ENCODE results near the gene ACP4. TPM values are rescaled to one million over a fixed set of nuclear protein-coding genes. Genes with fewer than 3 reads are reported as not detected.

The ACP4 gene
- total RNA-seq, 1 experiment from 2014 or later = not detected

DNA sequence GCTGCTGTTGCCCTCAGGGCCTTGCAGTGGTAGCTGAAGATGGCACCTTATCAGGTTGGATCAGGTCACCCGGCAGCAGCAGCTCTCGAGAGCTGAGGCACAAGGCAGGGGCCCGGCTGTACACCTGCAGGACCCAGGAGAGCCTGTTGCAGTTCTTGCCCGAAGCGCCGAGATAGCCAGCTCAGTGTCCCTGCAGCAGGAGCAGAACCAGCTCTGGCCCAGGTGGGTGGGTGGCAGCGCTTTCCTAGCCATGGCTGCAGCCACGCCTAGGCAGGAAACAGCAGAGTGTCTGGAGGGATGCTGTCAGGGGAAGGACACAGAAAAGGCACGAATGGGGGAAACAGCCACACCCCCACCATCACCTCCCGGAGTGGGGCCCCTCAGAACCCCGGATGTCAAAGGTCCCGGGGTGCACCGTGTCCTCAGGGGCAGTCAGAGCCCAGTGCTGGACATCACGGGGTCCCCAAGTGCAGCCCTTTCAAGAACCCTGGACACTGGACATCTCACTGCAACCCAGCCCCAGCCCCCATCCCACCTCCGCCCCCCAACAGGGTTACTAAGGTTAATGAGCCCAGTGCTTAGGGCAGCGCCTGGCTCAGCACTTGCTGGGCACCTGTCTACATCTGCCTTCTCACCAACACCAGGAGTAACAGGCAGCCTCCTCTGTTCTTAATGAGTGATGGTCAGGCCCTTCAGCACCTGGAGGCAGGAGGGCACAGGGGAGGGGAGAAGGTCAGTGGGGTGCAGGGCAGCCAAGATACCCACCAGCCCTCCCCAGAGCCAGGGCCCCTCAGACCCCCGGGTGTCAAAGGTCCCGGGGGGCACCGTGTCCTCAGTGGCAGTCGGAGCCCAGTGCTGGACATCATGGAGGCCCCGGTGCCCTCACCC is 8.7 kb downstream of the ACP4 start:
- CTCF ChIA-PET = interaction anchor here (0.6 to 0.9 kb wide), 5 partner anchors 110 to 1085 kb away, joined by 3 read pairs; no protein-coding TSS in a partner anchor
- peaks cover 16% of the 10 kb centered on the region for H3K4me1 Mint-ChIP-seq (ENCODE audit: insufficient read depth, unreplicated experiment)

GRCh38 chr19:50799547-50799851 is 9.3 kb downstream of the ACP4 start:
- H3K4me3 Mint-ChIP-seq (ENCODE audit: unreplicated experiment) = no peak overlapping the region
- H3K9me3 Mint-ChIP-seq (ENCODE audit: unreplicated experiment) = no peaks in the 10 kb centered on the region
- intact Hi-C loops (cut with micrococcal nuclease) = no loop called here
- H3K4me1 Mint-ChIP-seq (ENCODE audit: insufficient read depth, unreplicated experiment) = peaks cover 16% of the 10 kb centered on the region
- BruUV-seq (replicated peaks) = no TSS peak
- peaks cover 86% of the 10 kb centered on the region for H3K36me3 Mint-ChIP-seq (ENCODE audit: insufficient read depth, unreplicated experiment)
- ChIA-PET POLR2A (interaction anchor here (1.0 kb wide), 1 partner anchor 295 kb away, joined by 3 read pairs; no protein-coding TSS in a partner anchor), CTCF (interaction anchor here (0.9 kb wide), 1 partner anchor 442 kb away, joined by 3 read pairs; no protein-coding TSS in a partner anchor)
- no peak for DNase-seq (ENCODE audit: unreplicated experiment)
- H3K27ac Mint-ChIP-seq (ENCODE audit: low read depth, unreplicated experiment) = no peak overlapping the region
- no peaks in the 10 kb centered on the region for H3K27me3 Mint-ChIP-seq (ENCODE audit: insufficient read depth, unreplicated experiment)
- TF ChIP-seq, protein P1, sequence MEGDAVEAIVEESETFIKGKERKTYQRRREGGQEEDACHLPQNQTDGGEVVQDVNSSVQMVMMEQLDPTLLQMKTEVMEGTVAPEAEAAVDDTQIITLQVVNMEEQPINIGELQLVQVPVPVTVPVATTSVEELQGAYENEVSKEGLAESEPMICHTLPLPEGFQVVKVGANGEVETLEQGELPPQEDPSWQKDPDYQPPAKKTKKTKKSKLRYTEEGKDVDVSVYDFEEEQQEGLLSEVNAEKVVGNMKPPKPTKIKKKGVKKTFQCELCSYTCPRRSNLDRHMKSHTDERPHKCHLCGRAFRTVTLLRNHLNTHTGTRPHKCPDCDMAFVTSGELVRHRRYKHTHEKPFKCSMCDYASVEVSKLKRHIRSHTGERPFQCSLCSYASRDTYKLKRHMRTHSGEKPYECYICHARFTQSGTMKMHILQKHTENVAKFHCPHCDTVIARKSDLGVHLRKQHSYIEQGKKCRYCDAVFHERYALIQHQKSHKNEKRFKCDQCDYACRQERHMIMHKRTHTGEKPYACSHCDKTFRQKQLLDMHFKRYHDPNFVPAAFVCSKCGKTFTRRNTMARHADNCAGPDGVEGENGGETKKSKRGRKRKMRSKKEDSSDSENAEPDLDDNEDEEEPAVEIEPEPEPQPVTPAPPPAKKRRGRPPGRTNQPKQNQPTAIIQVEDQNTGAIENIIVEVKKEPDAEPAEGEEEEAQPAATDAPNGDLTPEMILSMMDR (IDR thresholded peaks at IDR 0.05; ENCODE audit: unreplicated experiment) = no peak

More for the DNA sequence above, 8.7 kb downstream of the ACP4 start:
- intact Hi-C loops (cut with micrococcal nuclease) = no loop called here
- Mint-ChIP-seq H3K4me3 (ENCODE audit: unreplicated experiment) (no peak overlapping the region), H3K36me3 (ENCODE audit: insufficient read depth, unreplicated experiment) (peaks cover 87% of the 10 kb centered on the region), H3K27ac (ENCODE audit: low read depth, unreplicated experiment) (no peak overlapping the region), H3K9me3 (ENCODE audit: unreplicated experiment) (no peaks in the 10 kb centered on the region), H3K27me3 (ENCODE audit: insufficient read depth, unreplicated experiment) (no peaks in the 10 kb centered on the region)
- DNase-seq (ENCODE audit: unreplicated experiment) = no peak
- POLR2A ChIA-PET = interaction anchor here (1.0 kb wide), 1 partner anchor 295 kb away, joined by 3 read pairs; no protein-coding TSS in a partner anchor
- BruUV-seq (replicated peaks) = no TSS peak
- TF ChIP-seq, protein P1 (IDR thresholded peaks at IDR 0.05; ENCODE audit: unreplicated experiment) = no peak

DNA sequence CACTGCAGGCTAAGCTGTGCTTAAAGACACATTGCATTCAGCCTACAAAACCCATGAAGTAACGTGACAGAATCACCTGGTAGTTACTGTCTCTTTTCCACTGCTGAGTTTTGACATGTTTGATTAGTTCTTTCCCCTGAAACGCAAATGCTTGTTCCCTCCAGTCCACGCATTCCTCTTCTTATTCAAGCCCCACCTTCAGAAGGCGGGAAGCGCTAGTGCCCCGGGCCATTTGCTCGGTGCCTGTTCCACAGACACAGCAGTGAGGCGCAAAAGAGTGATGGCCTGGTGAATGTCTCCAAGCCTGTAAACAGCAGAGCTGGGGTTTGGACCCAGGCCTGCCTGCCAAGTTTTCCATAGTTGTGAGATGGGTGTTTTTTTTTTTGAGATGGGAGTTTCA is 10.9 kb downstream of the ACP4 start:
- TF ChIP-seq, protein P1 (IDR thresholded peaks at IDR 0.05; ENCODE audit: unreplicated experiment) = no peak
- ChIA-PET CTCF (interaction anchor here (0.6 to 2.7 kb wide), 3 partner anchors 121 to 437 kb away, joined by 3 to 13 read pairs (median 3); no protein-coding TSS in a partner anchor), POLR2A (interaction anchor here (0.7 to 1.4 kb wide), 2 partner anchors 133 to 290 kb away, joined by 5 read pairs; partner anchors contain the start of gene JOSD2)
- DNase-seq (ENCODE audit: unreplicated experiment) = no peak
- peaks cover 90% of the 10 kb centered on the region for H3K36me3 Mint-ChIP-seq (ENCODE audit: insufficient read depth, unreplicated experiment)
- peaks cover 21% of the 10 kb centered on the region for H3K4me1 Mint-ChIP-seq (ENCODE audit: insufficient read depth, unreplicated experiment)
- H3K9me3 Mint-ChIP-seq (ENCODE audit: unreplicated experiment) = no peaks in the 10 kb centered on the region
- H3K4me3 Mint-ChIP-seq (ENCODE audit: unreplicated experiment) = no peak overlapping the region
- no TSS peak for BruUV-seq (replicated peaks)
- H3K27ac Mint-ChIP-seq (ENCODE audit: low read depth, unreplicated experiment) = no peak overlapping the region
- intact Hi-C loops (cut with micrococcal nuclease) = loop anchor here (10.0 kb wide), 1 partner anchor 294 kb away; no protein-coding TSS in a partner anchor
- H3K27me3 Mint-ChIP-seq (ENCODE audit: insufficient read depth, unreplicated experiment) = no peaks in the 10 kb centered on the region

Measured in MCF 10A (cell line).